ENCODE measurements around the gene KL.

The KL gene

DNA sequence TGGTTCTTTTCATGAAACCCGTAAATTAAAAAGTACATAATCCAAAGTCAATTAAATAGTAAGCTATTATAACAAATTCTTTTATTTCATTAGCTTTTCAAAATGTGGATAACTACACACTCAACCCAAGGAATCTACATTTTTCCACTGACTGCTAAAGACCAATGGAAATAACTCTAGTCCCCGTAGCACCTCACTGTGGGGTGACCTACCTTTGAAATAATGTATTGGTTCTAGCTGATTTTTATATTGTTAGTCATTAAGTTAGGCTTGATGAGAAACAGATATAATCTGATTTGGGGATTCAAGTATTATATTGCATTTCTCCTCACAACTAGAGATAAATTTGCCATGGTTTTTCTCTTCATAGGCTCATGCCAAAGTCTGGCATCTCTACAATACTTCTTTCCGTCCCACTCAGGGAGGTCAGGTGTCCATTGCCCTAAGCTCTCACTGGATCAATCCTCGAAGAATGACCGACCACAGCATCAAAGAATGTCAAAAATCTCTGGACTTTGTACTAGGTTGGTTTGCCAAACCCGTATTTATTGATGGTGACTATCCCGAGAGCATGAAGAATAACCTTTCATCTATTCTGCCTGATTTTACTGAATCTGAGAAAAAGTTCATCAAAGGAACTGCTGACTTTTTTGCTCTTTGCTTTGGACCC, 37.3 kb downstream of the KL start:
- no peak for DNase-seq (ENCODE audit: extremely low read depth, low read depth)
- TF ChIP-seq, protein P1, sequence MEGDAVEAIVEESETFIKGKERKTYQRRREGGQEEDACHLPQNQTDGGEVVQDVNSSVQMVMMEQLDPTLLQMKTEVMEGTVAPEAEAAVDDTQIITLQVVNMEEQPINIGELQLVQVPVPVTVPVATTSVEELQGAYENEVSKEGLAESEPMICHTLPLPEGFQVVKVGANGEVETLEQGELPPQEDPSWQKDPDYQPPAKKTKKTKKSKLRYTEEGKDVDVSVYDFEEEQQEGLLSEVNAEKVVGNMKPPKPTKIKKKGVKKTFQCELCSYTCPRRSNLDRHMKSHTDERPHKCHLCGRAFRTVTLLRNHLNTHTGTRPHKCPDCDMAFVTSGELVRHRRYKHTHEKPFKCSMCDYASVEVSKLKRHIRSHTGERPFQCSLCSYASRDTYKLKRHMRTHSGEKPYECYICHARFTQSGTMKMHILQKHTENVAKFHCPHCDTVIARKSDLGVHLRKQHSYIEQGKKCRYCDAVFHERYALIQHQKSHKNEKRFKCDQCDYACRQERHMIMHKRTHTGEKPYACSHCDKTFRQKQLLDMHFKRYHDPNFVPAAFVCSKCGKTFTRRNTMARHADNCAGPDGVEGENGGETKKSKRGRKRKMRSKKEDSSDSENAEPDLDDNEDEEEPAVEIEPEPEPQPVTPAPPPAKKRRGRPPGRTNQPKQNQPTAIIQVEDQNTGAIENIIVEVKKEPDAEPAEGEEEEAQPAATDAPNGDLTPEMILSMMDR (IDR thresholded peaks at IDR 0.05; ENCODE audit: low read depth, low read length): no peak

DNA sequence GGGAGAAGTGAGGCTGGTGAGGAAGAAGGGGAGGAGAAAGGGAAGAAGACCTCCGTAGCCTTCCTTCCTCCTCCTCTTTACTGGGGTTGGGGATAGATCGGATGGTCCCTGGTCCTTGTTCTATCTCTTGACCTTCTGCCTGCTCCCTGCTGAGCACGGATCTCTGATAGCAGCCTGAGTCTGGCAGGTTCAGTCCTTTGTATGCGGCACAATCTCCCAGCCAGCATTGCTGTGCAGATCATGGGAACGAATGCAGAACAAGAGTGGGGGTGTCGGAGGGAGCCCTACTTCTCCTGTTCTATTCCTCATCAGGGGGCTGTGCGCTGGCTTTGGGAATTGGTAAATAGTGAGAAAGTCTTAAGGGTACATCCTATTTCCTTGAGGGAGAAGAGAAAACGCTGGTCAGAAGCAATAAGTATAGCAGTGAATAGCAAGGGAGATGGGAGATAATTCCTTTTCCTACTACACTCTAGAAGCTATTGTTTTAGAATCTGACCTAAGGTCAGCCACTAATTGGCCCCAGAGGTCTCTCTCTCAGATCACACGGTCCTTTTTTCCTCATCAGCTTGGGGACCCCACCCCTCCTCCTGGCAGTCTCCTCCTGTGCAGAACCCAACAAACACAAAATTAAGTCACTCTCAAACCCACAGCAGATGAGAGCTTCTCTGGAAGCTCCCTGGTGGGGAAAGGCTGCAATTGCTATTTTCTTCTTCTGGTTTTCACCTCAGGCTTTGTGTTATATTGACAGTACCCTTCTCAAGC, 41.0 kb downstream of the KL start:
- DNase-seq (ENCODE audit: extremely low read depth, low read depth): no peak
- TF ChIP-seq, protein P1 (IDR thresholded peaks at IDR 0.05; ENCODE audit: low read depth, low read length): peak; percentile 46

DNA sequence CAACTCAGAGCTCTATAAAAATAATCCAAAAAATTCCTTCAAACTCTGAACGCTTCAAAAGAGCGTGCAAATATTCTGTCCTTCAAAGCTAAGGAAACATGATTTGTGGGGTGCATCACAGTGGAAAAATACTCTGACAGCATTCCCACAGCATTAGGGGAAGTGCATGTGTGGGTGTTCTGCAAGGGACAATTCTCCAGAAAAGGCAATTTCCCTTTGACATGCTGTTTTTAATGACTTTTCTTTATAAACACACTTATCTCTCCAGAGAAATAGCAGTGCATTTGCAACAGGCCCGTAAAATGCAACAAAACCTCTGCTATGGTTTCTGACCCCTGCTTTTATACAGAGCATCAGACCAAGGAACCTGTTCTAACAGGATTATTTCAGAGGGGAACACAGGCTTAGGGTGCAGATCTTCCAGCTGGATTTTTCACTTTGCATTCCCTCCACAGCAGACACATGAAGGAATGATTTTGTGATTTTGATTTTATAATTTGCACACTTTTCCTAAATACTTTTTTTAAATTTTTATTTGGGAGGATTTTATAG, 42.6 kb downstream of the KL start:
- DNase-seq (ENCODE audit: extremely low read depth, low read depth): no peak
- TF ChIP-seq, protein P1 (IDR thresholded peaks at IDR 0.05; ENCODE audit: low read depth, low read length): no peak

DNA sequence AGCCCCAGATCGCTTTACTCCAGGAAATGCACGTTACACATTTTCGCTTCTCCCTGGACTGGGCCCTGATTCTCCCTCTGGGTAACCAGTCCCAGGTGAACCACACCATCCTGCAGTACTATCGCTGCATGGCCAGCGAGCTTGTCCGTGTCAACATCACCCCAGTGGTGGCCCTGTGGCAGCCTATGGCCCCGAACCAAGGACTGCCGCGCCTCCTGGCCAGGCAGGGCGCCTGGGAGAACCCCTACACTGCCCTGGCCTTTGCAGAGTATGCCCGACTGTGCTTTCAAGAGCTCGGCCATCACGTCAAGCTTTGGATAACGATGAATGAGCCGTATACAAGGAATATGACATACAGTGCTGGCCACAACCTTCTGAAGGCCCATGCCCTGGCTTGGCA, 44.6 kb downstream of the KL start:
- TF ChIP-seq, protein P1 (IDR thresholded peaks at IDR 0.05; ENCODE audit: low read depth, low read length): no peak
- no peak for DNase-seq (ENCODE audit: extremely low read depth, low read depth)

DNA sequence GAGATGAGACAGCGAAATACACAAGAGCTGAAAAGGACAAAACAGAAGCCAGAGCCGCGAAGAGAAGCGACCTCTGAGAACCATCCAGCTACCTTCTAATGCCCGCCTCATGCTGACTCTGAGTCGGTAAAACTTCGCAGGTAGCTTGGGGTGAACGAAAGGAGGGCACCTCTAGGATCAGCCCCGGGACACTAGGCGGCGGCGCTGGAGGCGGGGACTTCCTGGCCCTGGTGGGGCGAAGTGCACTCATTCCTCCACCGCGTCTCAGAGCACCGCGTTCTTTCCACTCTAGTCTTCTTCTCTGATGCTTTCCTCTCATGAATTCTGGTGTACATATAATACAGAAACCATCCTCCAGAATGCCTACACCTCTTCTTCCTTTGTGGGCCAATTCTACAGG, 50.1 kb downstream of the KL start:
- TF ChIP-seq, protein P1 (IDR thresholded peaks at IDR 0.05; ENCODE audit: low read depth, low read length): no peak
- DNase-seq (ENCODE audit: extremely low read depth, low read depth): no peak

DNA sequence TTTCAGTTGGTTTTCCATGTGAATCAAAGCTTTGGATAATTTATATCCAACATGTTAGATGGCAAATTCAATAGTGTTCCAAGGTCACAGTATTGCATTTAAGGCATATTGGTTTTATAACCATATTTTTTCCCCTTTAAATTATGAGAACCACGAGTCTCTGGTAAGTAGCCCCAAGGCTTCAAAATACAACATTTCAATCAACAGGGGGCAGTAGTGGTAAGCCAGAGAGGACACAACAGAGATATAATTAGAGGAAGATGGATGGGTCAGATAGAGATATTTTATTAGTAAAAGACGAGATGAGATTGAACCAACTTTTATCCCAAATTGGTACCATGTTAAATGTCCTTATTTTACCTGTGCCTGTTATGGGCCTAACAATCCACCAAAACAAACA, 53.1 kb downstream of the KL start:
- TF ChIP-seq, protein P1 (IDR thresholded peaks at IDR 0.05; ENCODE audit: low read depth, low read length): no peak
- no peak for DNase-seq (ENCODE audit: extremely low read depth, low read depth)

DNA sequence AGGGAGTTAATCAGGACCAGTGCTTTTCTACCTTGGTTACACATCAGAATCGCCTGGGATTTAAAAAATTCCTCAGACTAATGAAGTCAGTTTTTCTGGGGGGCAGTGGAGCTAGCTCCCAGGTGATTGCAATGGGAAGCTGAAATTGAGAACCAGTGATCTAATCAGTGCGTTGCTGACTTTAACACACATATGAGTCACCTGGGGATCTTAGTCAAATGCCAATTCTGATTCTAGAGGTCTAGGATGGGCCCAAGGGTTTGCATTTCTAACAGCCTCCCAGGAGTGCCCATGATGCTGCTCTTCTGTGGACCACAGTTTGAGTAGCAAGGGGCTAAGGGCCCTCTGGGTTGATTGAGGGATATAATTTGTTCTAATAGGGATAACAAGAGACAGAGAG, 54.5 kb downstream of the KL start:
- no peak for DNase-seq (ENCODE audit: extremely low read depth, low read depth)
- TF ChIP-seq, protein P1 (IDR thresholded peaks at IDR 0.05; ENCODE audit: low read depth, low read length): no peak

Measured in AG09319 (cell line).